PC-3 (cell line): ENCODE results near the gene TSC22D3.

Source experiments
- EZH2phosphoT487 ChIP-seq: fragments of 300-600 bp; sonication (generic); IDR thresholded peaks from 2 replicates; pipeline ENCODE4 v1.6.1; 2018; ENCODE audit warnings: mild to moderate bottlenecking, antibody characterized with exemption, low read length, borderline replicate concordance
- TF ChIP-seq, protein P1 (sequence below): fragments of 300-600 bp; sonication (generic); conservative IDR thresholded peaks from 2 replicates; pipeline ENCODE4 v1.5.1; 2017; ENCODE audit warnings: antibody characterized with exemption, low read depth, mild to moderate bottlenecking, low read length

DNA sequence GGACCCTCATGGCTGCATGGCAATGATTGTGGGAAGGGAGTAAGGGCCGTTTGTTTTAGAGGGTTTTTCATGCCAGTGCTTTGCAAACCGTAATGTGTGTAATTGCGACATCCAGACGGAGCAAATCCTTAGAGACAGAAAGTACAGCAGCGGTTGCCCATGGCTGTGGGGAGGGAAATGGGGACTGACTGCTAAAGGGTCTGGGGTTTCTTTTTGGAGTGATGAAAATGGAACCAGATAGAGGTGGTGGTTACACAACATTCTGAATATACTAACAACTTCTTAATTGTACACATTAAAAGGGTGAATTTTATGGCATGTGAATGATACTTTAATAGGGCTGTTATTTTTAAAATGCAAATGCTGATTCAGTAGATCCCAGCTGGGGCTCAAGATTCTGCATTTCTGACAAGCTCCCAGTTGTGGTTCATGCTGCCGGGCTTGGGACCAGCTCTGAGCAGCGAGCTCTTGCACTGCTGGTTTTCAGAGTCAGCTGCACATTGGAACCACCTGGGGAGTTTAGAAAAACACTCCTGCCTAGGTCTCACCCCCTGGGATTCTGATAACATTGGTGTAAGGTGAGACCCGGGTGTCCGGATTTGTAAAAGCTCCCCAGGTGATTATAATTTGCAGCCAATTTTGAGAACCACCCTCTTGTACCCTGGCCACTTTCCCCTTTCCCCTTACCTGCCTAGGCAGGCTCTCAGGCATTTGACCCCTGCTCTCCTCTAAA, 99.6 kb downstream of the TSC22D3 start:
- TF ChIP-seq, protein P1, sequence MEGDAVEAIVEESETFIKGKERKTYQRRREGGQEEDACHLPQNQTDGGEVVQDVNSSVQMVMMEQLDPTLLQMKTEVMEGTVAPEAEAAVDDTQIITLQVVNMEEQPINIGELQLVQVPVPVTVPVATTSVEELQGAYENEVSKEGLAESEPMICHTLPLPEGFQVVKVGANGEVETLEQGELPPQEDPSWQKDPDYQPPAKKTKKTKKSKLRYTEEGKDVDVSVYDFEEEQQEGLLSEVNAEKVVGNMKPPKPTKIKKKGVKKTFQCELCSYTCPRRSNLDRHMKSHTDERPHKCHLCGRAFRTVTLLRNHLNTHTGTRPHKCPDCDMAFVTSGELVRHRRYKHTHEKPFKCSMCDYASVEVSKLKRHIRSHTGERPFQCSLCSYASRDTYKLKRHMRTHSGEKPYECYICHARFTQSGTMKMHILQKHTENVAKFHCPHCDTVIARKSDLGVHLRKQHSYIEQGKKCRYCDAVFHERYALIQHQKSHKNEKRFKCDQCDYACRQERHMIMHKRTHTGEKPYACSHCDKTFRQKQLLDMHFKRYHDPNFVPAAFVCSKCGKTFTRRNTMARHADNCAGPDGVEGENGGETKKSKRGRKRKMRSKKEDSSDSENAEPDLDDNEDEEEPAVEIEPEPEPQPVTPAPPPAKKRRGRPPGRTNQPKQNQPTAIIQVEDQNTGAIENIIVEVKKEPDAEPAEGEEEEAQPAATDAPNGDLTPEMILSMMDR: no peak
- TF ChIP-seq EZH2phosphoT487: no peak
